Brain microvascular endothelial cell (primary cell): Measurements from ENCODE around the gene ADAM22.

Experiments used
- DNase-seq: peaks from one replicate; pipeline ENCODE4 v3.0.0-alpha.2; 2020
- H3K27ac ChIP-seq: fragments of 250-450 bp; sonication (Bioruptor Pico); 2 replicates; pipeline ENCODE4 v1.5.1; 2020; ENCODE audit warnings: mild to moderate bottlenecking, moderate library complexity
- H3K27me3 ChIP-seq: fragments of 250-450 bp; sonication (Bioruptor Pico); replicated peaks from 2 replicates; pipeline ENCODE4 v1.5.1; 2020; ENCODE audit warnings: mild to moderate bottlenecking
- H3K36me3 ChIP-seq: fragments of 250-450 bp; sonication (Bioruptor Pico); replicated peaks from 2 replicates; pipeline ENCODE4 v1.5.1; 2020; ENCODE audit warnings: mild to moderate bottlenecking
- H3K4me3 ChIP-seq: 2 replicates; pipeline ENCODE4 v1.5.1; 2011; ENCODE audit warnings: low read depth, mild to moderate bottlenecking, control low read depth, low read length, moderate library complexity
- in situ Hi-C: cut with HindIII; loops from 2 replicates; pipeline ENCODE4 v1.10.0; 2017; ENCODE audit warnings: low sequenced_read_pairs, low pct_ligation_motif_present
- TF ChIP-seq, protein P1 (sequence below): IDR thresholded peaks from 2 replicates; pipeline ENCODE4 v1.5.1; 2011; ENCODE audit warnings: low read depth, mild to moderate bottlenecking, moderate library complexity, low read length, control low read depth, inconsistent platforms; ENCODE audit errors: missing control alignments

ADAM22 gene

DNA sequence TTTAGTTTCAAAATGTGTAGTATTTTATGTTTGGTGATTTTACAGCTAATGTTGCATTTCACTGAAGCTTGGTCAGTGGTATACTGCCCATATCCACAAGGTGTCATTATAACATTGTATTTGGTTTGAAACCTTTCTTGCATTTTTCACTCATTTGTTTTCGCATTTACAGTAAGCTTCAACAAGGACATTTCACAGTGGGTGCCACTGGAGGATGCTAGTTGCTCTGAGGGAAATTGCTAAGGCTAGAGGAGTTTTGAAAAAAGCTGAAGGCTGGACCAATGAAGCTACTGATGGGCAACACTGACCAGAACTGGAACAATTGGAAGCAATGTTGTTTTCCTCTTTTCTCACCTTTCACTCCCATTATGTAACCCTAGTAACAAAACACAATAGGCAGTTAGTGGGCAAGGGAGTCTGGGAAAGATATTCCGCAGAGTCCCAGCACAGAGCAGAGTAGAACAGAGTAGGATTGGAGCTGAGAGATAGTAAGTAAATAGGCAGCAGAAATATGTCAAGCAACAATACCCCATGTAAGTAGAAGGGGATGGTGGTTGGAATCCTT lies 309.4 kb downstream of the ADAM22 start:
- DNase-seq, result peak; percentile 54
- no peaks in the 10 kb centered on the region for H3K36me3 ChIP-seq
- in situ Hi-C loops, result no loop called here
- H3K4me3 ChIP-seq, result no peak overlapping the region
- no peak overlapping the region for H3K27ac ChIP-seq
- TF ChIP-seq, protein P1, sequence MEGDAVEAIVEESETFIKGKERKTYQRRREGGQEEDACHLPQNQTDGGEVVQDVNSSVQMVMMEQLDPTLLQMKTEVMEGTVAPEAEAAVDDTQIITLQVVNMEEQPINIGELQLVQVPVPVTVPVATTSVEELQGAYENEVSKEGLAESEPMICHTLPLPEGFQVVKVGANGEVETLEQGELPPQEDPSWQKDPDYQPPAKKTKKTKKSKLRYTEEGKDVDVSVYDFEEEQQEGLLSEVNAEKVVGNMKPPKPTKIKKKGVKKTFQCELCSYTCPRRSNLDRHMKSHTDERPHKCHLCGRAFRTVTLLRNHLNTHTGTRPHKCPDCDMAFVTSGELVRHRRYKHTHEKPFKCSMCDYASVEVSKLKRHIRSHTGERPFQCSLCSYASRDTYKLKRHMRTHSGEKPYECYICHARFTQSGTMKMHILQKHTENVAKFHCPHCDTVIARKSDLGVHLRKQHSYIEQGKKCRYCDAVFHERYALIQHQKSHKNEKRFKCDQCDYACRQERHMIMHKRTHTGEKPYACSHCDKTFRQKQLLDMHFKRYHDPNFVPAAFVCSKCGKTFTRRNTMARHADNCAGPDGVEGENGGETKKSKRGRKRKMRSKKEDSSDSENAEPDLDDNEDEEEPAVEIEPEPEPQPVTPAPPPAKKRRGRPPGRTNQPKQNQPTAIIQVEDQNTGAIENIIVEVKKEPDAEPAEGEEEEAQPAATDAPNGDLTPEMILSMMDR, result peak; percentile 58
- H3K27me3 ChIP-seq, result no peaks in the 10 kb centered on the region

DNA sequence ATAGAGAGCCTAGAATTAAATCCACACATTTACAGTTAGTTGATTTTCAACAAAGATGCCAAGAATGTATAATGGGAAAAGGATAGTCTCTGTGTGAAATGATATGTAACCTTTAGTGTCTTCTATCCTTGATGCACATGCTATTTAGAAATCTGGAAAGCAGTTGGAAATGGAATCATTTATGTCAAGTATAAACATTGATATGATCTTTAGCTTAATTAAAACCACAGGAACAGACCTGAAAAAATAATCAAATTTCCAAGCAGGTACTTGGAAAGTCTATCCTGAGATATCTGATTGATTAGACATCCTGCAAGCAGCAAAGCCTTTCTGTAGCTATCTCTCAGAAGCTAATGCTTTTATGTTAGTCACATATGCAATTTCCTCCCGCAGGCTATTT lies 310.2 kb downstream of the ADAM22 start:
- no peak for DNase-seq
- Histone ChIP-seq H3K27ac (no peak overlapping the region), H3K4me3 (no peak overlapping the region), H3K27me3 (no peaks in the 10 kb centered on the region), H3K36me3 (no peaks in the 10 kb centered on the region)
- TF ChIP-seq, protein P1, result no peak
- in situ Hi-C loops, result no loop called here
